ENCODE measurements around the gene RHOBTB1.

The RHOBTB1 gene

GRCh38 chr10:60965696-60966095, 21.7 kb upstream of the RHOBTB1 start:
- no peak for TF ChIP-seq CTCF (IDR thresholded peaks at IDR 0.05; ENCODE audit: low read length, missing control alignments)
- no peak overlapping the region for H3K4me3 ChIP-seq (replicated peaks; ENCODE audit: low read depth, low read length)
- no peak for DNase-seq (ENCODE audit: low read depth)

GRCh38 chr10:60964257-60965235, 20.6 kb upstream of the RHOBTB1 start:
- DNase-seq (ENCODE audit: low read depth): peak; percentile 90
- peak overlapping the region; percentile 5 for H3K4me3 ChIP-seq (replicated peaks; ENCODE audit: low read depth, low read length)
- TF ChIP-seq CTCF (IDR thresholded peaks at IDR 0.05; ENCODE audit: low read length, missing control alignments): peak; percentile 81

GRCh38 chr10:60963441-60964256, 19.7 kb upstream of the RHOBTB1 start:
- H3K4me3 ChIP-seq (replicated peaks; ENCODE audit: low read depth, low read length): no peak overlapping the region
- TF ChIP-seq CTCF (IDR thresholded peaks at IDR 0.05; ENCODE audit: low read length, missing control alignments): no peak
- peak; percentile 82 for DNase-seq (ENCODE audit: low read depth)

- H3K4me3 ChIP-seq (replicated peaks; ENCODE audit: low read depth, low read length): no peak overlapping the region
- peak; percentile 50 for DNase-seq (ENCODE audit: low read depth)
- TF ChIP-seq CTCF (IDR thresholded peaks at IDR 0.05; ENCODE audit: low read length, missing control alignments): no peak
Measured at GRCh38 chr10:60962946-60963345, 19.0 kb upstream of the RHOBTB1 start.

- DNase-seq (ENCODE audit: low read depth): no peak
- no peak for TF ChIP-seq CTCF (IDR thresholded peaks at IDR 0.05; ENCODE audit: low read length, missing control alignments)
Measured at GRCh38 chr10:60960913-60961312, 16.9 kb upstream of the RHOBTB1 start.

GRCh38 chr10:60960031-60960430, 16.0 kb upstream of the RHOBTB1 start:
- no peak overlapping the region for H3K4me3 ChIP-seq (replicated peaks; ENCODE audit: low read depth, low read length)
- TF ChIP-seq CTCF (IDR thresholded peaks at IDR 0.05; ENCODE audit: low read length, missing control alignments): no peak
- DNase-seq (ENCODE audit: low read depth): no peak

More at GRCh38 chr10:60960913-60961312, 16.9 kb upstream of the RHOBTB1 start:
- H3K4me3 ChIP-seq (replicated peaks; ENCODE audit: low read depth, low read length): no peak overlapping the region

All from fibroblast of pulmonary artery (primary cell).